Measurements from ENCODE around the gene PGBD5. TPM values are rescaled to one million over a fixed set of nuclear protein-coding genes. Genes with fewer than 3 reads are reported as not detected.

PGBD5 gene
- total and polyA plus RNA-seq, 2 of the 13 experiments (the other 11 are each of a cell fraction or from before 2014, with no cell fraction given) = 0.04 to 0.13 TPM

GRCh38 chr1:230426246-230427093 lies at the start of gene PGBD5 (continued):
- TF ChIP-seq ATF3 (CRISPR knock-in tag; IDR thresholded peaks at IDR 0.05) = peak; percentile 83
- peak; percentile 85; the same call in 1 of the 2 replicates for TF ChIP-seq KLF15 (CRISPR knock-in tag; IDR thresholded peaks at IDR 0.05; ENCODE audit: borderline replicate concordance)
- TF ChIP-seq ZFP91 (CRISPR knock-in tag; IDR thresholded peaks at IDR 0.05; ENCODE audit: borderline replicate concordance) = peak; percentile 62
- TF ChIP-seq ZNF782 (CRISPR knock-in tag; IDR thresholded peaks at IDR 0.05; ENCODE audit: borderline replicate concordance) = no peak
- 0 out of 2 replicates have a peak, but pooled peaks have one; percentile 57 for TF ChIP-seq ZNF678 (CRISPR knock-in tag; IDR thresholded peaks at IDR 0.05)
- TF ChIP-seq ATF6 (CRISPR knock-in tag; conservative IDR thresholded peaks at IDR 0.05) = peak; percentile 73; the same call in 1 of the 2 replicates
- TF ChIP-seq ADNP (CRISPR knock-in tag; IDR thresholded peaks at IDR 0.05) = no peak
- TF ChIP-seq MAFG (CRISPR knock-in tag; IDR thresholded peaks at IDR 0.05) = no peak
- peak; percentile 96 for TF ChIP-seq MXD1 (CRISPR knock-in tag; IDR thresholded peaks at IDR 0.05)
- no peak for TF ChIP-seq ZNF672 (CRISPR knock-in tag; IDR thresholded peaks at IDR 0.05)
- 0 out of 2 replicates have a peak, but pooled peaks have one; percentile 58 for TF ChIP-seq ZNF691 (CRISPR knock-in tag; IDR thresholded peaks at IDR 0.05; ENCODE audit: borderline replicate concordance, low read depth)
- no peak for TF ChIP-seq HDAC6 (IDR thresholded peaks at IDR 0.05; ENCODE audit: low read depth, low read length)
- TF ChIP-seq ZNF224 (CRISPR knock-in tag; IDR thresholded peaks at IDR 0.05) = no peak
- TF ChIP-seq HNRNPLL (IDR thresholded peaks at IDR 0.05; ENCODE audit: low read depth, low read length, poor library complexity, severe bottlenecking) = peak; percentile 77
- peak; percentile 79; the same call in 1 of the 2 replicates for TF ChIP-seq KLF9 (CRISPR knock-in tag; IDR thresholded peaks at IDR 0.05; ENCODE audit: low read depth)
- TF ChIP-seq FOXJ3 (CRISPR knock-in tag; IDR thresholded peaks at IDR 0.05; ENCODE audit: borderline replicate concordance) = no peak
- TF ChIP-seq ZMYM4 (CRISPR knock-in tag; IDR thresholded peaks at IDR 0.05) = peak; percentile 52
- peak; percentile 67; the same call in 1 of the 2 replicates for TF ChIP-seq TIGD3 (CRISPR knock-in tag; IDR thresholded peaks at IDR 0.05; ENCODE audit: borderline replicate concordance)
- TF ChIP-seq HNF4A (CRISPR knock-in tag; IDR thresholded peaks at IDR 0.05) = peak; percentile 25; the same call in 1 of the 2 replicates
- peak; percentile 90; the same call in 1 of the 2 replicates for TF ChIP-seq E2F2 (CRISPR knock-in tag; IDR thresholded peaks at IDR 0.05; ENCODE audit: borderline replicate concordance)
